ENCODE data around the gene RC3H2.

Gene RC3H2

DNA sequence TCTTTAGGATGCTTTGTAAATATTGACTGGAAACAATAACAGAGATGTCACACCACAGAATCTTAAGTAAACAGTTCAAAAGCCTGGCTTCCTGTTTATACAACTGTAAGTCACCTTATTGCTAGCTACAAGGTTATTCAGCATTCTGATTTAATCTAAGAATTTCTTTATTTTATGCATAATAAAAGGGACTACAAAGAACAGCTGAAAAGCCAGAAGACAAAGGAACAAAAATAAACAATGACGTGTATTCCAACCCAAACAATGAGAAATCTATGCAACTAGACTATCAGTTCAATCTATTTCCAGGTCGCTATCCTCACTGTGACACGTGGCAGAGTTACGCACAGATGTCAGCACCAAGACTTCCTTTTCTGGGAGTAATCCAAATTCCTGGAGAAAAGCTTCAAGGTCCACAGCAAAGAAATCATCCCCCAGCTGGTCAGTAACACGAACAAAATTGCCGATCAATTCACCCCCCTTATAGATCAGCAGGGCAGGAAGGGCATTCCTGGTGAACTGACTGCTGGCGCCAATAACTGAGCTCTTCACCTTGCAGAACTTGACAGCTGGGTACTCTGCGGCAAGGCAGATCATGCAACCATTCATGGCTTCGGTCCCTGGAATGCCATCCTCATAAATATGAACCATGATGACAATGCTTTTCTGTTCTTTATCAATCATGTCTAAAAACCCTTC lies 85.2 kb downstream of the RC3H2 start:
- no peak for TF ChIP-seq TEAD4 (IDR thresholded peaks at IDR 0.05)

DNA sequence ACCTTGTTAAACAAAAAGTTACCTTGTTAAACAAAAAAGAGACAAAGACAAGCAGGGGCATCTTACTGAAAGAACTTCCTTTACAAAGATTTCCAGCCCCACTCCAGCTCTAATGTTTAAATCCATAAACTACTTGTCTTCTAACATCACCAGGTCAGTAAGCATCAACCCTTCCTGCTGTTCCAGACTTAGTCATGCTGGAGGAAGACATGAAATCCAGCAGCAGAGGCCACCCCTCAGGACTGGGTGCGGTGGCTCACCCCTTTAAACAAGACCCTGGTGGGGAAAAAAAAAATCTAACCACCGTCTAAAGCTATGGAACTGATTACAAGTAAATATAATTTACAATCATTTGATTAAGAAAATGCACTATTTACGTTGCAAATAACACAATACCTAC lies 85.8 kb downstream of the RC3H2 start:
- TF ChIP-seq CEBPB (IDR thresholded peaks at IDR 0.05): no peak
- no peak for TF ChIP-seq TEAD4 (IDR thresholded peaks at IDR 0.05)
- TF ChIP-seq NFIC (IDR thresholded peaks at IDR 0.05): no peak
- TF ChIP-seq, protein P1, sequence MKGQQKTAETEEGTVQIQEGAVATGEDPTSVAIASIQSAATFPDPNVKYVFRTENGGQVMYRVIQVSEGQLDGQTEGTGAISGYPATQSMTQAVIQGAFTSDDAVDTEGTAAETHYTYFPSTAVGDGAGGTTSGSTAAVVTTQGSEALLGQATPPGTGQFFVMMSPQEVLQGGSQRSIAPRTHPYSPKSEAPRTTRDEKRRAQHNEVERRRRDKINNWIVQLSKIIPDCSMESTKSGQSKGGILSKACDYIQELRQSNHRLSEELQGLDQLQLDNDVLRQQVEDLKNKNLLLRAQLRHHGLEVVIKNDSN (IDR thresholded peaks at IDR 0.05): no peak
- TF ChIP-seq EGR1 (IDR thresholded peaks at IDR 0.05): no peak
- TF ChIP-seq YY1 (IDR thresholded peaks at IDR 0.05; ENCODE audit: low read depth): no peak
- no peak for TF ChIP-seq CREB1 (IDR thresholded peaks at IDR 0.05; ENCODE audit: low read depth)
- no peak for TF ChIP-seq ZBTB7A (IDR thresholded peaks at IDR 0.05; ENCODE audit: low read depth)
- no peak for TF ChIP-seq FOXM1 (IDR thresholded peaks at IDR 0.05; ENCODE audit: borderline replicate concordance, low read depth)
- TF ChIP-seq, protein P2, sequence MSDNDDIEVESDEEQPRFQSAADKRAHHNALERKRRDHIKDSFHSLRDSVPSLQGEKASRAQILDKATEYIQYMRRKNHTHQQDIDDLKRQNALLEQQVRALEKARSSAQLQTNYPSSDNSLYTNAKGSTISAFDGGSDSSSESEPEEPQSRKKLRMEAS (IDR thresholded peaks at IDR 0.05): no peak
- no peak for TF ChIP-seq RAD21 (IDR thresholded peaks at IDR 0.05; ENCODE audit: low read depth)
- TF ChIP-seq TCF12 (IDR thresholded peaks at IDR 0.05; ENCODE audit: low read depth): no peak
- TF ChIP-seq, protein P3, sequence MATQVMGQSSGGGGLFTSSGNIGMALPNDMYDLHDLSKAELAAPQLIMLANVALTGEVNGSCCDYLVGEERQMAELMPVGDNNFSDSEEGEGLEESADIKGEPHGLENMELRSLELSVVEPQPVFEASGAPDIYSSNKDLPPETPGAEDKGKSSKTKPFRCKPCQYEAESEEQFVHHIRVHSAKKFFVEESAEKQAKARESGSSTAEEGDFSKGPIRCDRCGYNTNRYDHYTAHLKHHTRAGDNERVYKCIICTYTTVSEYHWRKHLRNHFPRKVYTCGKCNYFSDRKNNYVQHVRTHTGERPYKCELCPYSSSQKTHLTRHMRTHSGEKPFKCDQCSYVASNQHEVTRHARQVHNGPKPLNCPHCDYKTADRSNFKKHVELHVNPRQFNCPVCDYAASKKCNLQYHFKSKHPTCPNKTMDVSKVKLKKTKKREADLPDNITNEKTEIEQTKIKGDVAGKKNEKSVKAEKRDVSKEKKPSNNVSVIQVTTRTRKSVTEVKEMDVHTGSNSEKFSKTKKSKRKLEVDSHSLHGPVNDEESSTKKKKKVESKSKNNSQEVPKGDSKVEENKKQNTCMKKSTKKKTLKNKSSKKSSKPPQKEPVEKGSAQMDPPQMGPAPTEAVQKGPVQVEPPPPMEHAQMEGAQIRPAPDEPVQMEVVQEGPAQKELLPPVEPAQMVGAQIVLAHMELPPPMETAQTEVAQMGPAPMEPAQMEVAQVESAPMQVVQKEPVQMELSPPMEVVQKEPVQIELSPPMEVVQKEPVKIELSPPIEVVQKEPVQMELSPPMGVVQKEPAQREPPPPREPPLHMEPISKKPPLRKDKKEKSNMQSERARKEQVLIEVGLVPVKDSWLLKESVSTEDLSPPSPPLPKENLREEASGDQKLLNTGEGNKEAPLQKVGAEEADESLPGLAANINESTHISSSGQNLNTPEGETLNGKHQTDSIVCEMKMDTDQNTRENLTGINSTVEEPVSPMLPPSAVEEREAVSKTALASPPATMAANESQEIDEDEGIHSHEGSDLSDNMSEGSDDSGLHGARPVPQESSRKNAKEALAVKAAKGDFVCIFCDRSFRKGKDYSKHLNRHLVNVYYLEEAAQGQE (IDR thresholded peaks at IDR 0.05; ENCODE audit: low read depth): no peak
- TF ChIP-seq EP300 (IDR thresholded peaks at IDR 0.05; ENCODE audit: borderline replicate concordance): no peak
- no peak for TF ChIP-seq TAF1 (IDR thresholded peaks at IDR 0.05; ENCODE audit: low read depth)

DNA sequence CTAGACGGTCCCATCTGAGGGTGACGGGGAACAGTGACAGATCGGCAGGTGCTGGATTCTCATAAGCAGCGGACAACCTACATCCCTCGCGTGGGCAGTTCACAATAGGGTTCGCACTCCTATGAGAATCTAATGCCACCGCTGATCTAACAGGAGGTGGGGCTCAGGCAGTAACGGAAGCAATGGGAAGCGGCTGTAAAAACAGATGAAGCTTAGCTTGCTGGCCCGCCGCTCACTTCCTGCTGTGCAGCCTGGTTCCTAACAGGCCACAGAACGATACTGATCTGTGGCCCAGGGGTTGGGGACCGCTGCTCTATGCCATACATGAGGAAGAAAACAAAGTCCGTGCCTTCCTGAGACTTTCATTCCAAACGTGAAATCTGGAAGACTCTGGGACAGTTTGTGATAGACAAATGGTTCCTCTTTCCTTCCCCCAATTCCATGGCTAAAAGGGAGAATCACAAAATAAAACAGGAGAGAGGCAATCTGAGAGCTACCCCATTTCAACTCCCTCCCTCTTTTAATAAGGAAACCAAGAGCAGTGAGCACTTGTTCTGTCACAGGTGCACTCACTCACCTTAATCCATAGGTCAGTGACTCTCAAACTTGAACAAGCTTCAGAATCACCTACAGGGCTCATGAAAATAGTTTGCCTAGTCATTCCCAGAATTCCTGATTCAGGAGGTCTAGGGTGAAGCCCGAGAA lies 88.8 kb downstream of the RC3H2 start:
- TF ChIP-seq RAD21 (IDR thresholded peaks at IDR 0.05; ENCODE audit: low read depth): no peak
- no peak for TF ChIP-seq TAF1 (IDR thresholded peaks at IDR 0.05; ENCODE audit: low read depth)

DNA sequence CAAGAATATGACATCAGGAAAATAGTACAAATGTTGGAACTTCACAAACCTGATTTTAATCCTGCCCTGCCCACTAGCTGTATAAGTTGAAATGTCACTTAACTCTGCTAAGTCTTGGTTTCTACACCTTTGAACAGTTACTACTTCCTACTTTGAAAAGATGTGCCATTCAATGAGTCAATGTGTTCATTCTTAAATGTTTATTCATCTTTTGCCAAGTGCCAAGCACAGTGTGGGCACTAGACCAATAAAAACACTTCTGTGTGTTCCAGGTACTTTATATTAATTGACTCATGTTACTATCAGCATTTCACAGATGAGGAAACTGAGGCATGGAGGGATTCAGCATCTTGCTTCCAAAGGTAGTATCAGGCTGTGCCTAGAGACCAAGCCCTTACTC lies 89.6 kb downstream of the RC3H2 start:
- no peak for TF ChIP-seq TAF1 (IDR thresholded peaks at IDR 0.05; ENCODE audit: low read depth)
- TF ChIP-seq, protein P3 (IDR thresholded peaks at IDR 0.05; ENCODE audit: low read depth): no peak
- TF ChIP-seq NFIC (IDR thresholded peaks at IDR 0.05): no peak
- no peak for TF ChIP-seq FOXM1 (IDR thresholded peaks at IDR 0.05; ENCODE audit: borderline replicate concordance, low read depth)
- TF ChIP-seq EP300 (IDR thresholded peaks at IDR 0.05; ENCODE audit: borderline replicate concordance): no peak
- TF ChIP-seq, protein P2 (IDR thresholded peaks at IDR 0.05): no peak
- TF ChIP-seq ZBTB7A (IDR thresholded peaks at IDR 0.05; ENCODE audit: low read depth): no peak
- TF ChIP-seq, protein P1 (IDR thresholded peaks at IDR 0.05): no peak
- TF ChIP-seq TCF12 (IDR thresholded peaks at IDR 0.05; ENCODE audit: low read depth): no peak
- TF ChIP-seq YY1 (IDR thresholded peaks at IDR 0.05; ENCODE audit: low read depth): no peak
- no peak for TF ChIP-seq CEBPB (IDR thresholded peaks at IDR 0.05)
- no peak for TF ChIP-seq CREB1 (IDR thresholded peaks at IDR 0.05; ENCODE audit: low read depth)
- TF ChIP-seq EGR1 (IDR thresholded peaks at IDR 0.05): no peak
- no peak for TF ChIP-seq TEAD4 (IDR thresholded peaks at IDR 0.05)
- TF ChIP-seq RAD21 (IDR thresholded peaks at IDR 0.05; ENCODE audit: low read depth): no peak

DNA sequence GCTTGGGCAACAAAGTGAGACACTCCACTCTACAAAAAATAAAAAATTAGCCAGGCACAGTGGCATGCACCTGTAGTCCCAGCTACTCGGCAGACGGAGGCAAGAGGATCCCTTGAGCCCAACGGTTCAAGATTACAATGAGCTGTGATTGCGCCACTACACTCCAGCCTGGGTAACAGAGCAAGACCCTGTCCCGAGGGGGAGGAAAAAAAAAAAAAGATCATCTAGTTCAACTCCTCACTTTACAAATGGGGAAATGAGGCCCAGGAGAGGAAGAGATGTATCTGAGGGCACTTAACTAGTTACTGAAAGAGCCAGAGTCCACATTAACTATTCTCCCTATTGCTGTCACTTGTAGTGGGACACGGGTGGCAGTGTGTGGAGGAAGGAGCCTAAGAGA lies 90.6 kb downstream of the RC3H2 start:
- TF ChIP-seq, protein P2 (IDR thresholded peaks at IDR 0.05): no peak
- no peak for TF ChIP-seq RAD21 (IDR thresholded peaks at IDR 0.05; ENCODE audit: low read depth)
- no peak for TF ChIP-seq EP300 (IDR thresholded peaks at IDR 0.05; ENCODE audit: borderline replicate concordance)
- TF ChIP-seq TCF12 (IDR thresholded peaks at IDR 0.05; ENCODE audit: low read depth): no peak
- no peak for TF ChIP-seq CREB1 (IDR thresholded peaks at IDR 0.05; ENCODE audit: low read depth)

DNA sequence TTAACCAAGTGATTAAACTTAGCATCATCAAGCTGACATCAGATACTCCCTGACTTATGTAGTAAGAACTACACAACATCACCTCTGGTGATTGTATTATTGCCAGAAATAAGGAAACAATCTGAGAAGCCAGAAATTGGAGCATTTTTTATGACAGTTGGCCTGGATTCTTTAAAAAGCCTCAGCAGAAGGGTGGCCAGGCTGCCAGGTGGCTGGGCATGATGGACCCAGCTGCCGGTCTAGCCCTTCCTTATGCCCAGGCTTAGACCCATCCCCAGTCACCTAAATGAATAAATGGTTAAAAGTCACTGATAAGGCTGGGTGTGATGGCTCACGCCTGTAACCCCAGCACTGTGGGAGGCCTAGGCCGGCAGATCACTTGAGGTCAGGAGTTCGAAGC lies 92.4 kb downstream of the RC3H2 start:
- TF ChIP-seq, protein P1 (IDR thresholded peaks at IDR 0.05): no peak
- TF ChIP-seq ZBTB7A (IDR thresholded peaks at IDR 0.05; ENCODE audit: low read depth): no peak
